ENCODE data around the gene WFIKKN2.

The WFIKKN2 gene

DNA sequence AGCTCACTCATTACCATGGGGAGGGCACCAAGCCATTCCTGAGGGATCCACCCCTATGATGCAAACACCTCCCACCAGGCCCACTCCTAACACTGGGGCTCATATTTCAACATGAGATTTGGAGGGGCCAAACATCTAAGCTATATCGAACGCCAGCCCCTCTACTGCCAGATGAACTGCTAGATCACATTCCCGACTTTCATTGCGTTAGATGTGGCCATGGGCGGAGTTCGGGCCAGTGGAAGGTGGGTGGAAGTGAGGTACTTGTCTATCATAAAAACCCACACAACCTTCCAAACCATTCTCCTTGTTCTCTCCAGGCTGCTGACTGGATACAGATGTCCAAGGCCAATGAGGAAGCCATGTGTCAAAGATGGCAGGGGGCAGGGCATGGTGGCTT lies 41.0 kb upstream of the WFIKKN2 start:
- Histone ChIP-seq H3K36me3 (no peaks in the 10 kb centered on the region), H3K9me3 (no peaks in the 10 kb centered on the region), H3K4me1 (peaks cover 6% of the 10 kb centered on the region), H3K27me3 (no peaks in the 10 kb centered on the region), H3K4me3 (ENCODE audit: low read depth, low read length) (no peak overlapping the region)
- DNase-seq, result no peak
- TF ChIP-seq CTCF (IDR thresholded peaks at IDR 0.05; ENCODE audit: low read depth, low read length), result no peak

- Histone ChIP-seq H3K4me3 (ENCODE audit: low read depth, low read length) (no peak overlapping the region), H3K4me1 (peaks cover 6% of the 10 kb centered on the region), H3K9me3 (no peaks in the 10 kb centered on the region), H3K36me3 (no peaks in the 10 kb centered on the region), H3K27me3 (no peaks in the 10 kb centered on the region)
- TF ChIP-seq CTCF (IDR thresholded peaks at IDR 0.05; ENCODE audit: low read depth, low read length), result no peak
- no peak for DNase-seq
These were observed 38.1 kb upstream of the WFIKKN2 start for GRCh38 chr17:50797135-50797810.

DNA sequence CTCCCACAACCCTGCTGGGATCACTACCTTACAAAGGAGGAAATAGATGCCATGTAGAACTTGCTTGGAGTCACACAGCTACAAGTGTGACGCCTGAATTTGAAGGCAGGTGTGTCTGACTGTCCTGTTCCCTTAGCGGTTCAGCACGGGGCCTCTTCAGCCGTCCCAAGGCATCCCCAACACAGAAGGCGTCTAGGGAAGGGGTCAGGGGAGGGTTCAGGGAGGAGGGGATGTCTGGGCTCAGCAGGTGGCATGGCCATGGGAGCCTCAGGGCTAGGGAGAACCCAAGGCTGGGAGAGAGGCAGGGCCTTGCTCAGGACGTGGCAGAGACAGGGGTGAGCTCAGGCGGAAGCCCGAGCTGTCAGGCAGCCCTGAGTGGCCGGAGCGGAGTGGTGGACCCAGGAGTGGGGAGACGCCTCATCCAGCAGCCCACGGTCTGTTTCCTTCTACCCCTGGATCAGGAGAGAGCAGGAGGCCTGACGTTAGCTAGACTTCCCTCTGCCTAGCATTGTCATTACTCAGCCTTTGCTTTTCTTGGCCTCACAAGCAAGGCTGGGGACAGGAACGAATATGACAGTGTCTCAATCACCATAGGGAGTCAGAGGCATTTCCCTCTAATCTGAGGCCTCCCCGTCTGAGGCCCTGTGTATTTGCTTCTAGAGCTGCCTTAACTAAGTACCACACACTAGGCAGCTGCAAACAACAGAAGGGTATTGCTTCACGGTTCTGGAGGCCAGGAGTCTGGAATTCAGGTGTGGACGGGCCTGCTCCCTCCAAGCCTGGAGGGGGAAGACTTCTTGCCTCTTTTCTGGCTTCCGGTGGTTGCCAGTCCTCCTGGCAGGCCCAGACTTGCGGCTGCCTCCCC lies 36.7 kb upstream of the WFIKKN2 start:
- Histone ChIP-seq H3K27me3 (no peaks in the 10 kb centered on the region), H3K4me3 (ENCODE audit: low read depth, low read length) (no peak overlapping the region), H3K4me1 (peaks cover 6% of the 10 kb centered on the region), H3K36me3 (no peaks in the 10 kb centered on the region), H3K9me3 (no peaks in the 10 kb centered on the region)
- TF ChIP-seq CTCF (IDR thresholded peaks at IDR 0.05; ENCODE audit: low read depth, low read length), result no peak
- DNase-seq, result no peak

DNA sequence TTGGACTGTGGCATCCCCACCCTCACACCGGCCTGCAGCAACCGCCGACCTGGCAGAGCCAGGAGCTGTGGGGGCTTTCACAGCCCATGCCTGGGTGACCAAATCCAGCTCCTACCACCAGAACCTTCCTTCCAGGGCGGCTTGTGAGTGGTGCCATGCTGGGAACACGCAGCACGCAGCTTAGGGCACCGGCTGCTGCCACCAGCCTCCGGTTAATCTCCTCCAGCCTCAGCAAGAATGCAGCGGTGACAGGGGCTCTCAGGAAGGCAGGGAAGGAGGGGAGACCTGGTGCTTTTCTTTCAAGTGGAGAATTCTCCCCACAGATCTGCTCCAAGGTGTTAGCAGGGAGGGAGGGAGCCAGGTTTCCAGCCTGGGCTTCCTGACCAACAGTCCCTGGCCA lies 35.8 kb upstream of the WFIKKN2 start:
- Histone ChIP-seq H3K4me3 (ENCODE audit: low read depth, low read length) (no peak overlapping the region), H3K4me1 (peaks cover 6% of the 10 kb centered on the region), H3K27me3 (no peaks in the 10 kb centered on the region), H3K9me3 (no peaks in the 10 kb centered on the region), H3K36me3 (no peaks in the 10 kb centered on the region)
- TF ChIP-seq CTCF (IDR thresholded peaks at IDR 0.05; ENCODE audit: low read depth, low read length), result no peak
- DNase-seq, result no peak

DNA sequence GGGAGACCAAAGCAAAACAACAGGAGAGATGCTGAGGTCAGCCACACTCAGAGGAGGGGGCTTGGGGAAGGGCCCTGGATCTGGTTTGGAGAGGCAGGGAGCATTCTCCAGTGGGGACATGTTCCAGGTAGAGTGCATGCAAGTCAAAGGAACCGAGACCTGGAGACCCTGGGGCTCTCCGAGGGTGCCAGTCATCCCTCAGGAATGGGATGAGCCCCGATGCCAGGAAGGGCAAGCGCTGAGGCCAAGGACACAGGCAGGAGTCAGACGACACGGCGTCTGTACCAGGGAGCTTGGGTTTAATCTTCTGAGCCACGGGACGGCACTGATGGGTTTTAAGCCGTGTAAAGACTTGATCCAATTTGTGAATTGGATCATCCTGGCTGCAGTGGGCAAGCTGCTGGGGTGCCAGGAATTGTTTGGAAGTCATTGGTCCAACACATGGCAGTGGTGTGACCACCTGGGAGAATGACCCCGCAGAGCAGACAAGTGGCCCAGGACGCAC lies 35.1 kb upstream of the WFIKKN2 start:
- no peak for DNase-seq
- TF ChIP-seq CTCF (IDR thresholded peaks at IDR 0.05; ENCODE audit: low read depth, low read length), result no peak
- Histone ChIP-seq H3K4me3 (ENCODE audit: low read depth, low read length) (no peak overlapping the region), H3K36me3 (no peaks in the 10 kb centered on the region), H3K9me3 (no peaks in the 10 kb centered on the region), H3K27me3 (no peaks in the 10 kb centered on the region), H3K4me1 (peaks cover 6% of the 10 kb centered on the region)
